Measurements from ENCODE around the gene TMEM8B. TPM values are rescaled to one million over a fixed set of nuclear protein-coding genes. Genes with fewer than 3 reads are reported as not detected.

TMEM8B gene
- polyA plus RNA-seq, 1 of the 3 experiments (the other 2 are of a cell fraction), result 5.8 TPM

DNA sequence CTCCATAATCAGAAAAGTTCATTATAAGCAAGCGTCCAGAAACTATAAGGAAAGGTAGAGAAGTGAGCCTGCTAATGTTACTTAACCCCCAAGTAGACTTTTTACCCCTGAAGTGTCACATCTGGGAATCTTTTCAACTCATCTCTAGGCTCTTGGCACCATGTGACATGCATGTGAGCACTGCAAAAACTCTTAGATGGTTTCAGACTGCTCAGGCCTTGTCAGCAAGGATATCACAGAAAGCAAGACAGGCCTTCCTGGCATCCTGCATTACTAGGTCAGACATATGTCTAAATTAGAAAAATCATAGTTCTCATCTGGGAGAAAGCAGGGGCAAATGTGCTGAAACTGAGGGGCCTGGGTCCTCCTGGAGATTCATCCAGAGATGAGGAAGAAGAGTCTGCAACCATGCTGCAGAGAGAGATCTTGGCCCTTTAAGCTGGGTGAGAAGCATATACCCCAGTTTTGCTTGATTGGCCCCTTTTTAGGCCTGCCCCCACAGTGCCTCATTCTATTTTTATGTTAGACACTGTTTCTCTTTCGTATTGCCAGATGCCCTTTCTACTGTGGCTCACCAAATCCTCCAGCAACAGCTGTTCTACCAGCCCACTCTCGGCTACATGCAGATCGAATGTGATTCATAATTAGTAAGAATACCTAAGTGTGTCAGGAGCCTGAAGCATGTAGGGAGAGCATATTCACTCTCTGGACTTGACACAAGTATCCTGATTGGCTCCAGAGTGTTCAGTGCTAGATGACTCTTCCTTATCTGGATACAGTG is 19.0 kb downstream of the TMEM8B start:
- WGBS (ENCODE audit: low lambda C conversion rate), result 36% methylated on average over 4 of the region's 4 CpGs

DNA sequence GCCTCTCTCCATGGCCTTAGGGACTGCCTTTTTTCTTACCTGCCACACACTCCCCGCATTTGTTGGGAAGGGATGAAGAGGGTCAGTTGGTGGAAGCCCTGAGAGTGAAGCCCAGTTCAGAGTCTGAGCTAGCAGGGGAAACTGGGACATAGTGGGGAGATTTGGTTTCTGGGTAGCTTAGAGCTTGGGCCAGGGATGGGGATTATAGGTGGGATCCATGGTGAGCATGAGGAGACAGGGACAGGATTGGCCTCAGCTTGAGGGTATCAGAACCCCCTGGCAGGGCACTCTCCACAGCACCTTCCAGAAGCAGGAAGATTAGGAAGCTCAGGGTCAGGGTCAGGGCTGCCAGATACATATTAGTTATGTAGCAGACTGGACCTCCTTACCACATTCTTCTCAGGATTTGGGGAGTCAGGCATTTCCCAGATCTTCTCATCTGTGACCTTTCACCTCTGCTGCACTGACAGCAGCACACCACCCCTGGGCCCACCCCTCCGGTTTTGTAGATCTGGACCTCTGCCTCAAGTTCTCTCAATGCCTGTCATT is 23.3 kb downstream of the TMEM8B start:
- no peak for DNase-seq
- no peaks in the 10 kb centered on the region for H3K79me2 ChIP-seq (ENCODE audit: insufficient read depth)
- peaks cover 0 to under 1% of the 10 kb centered on the region in 2 experiments for H3K36me3 ChIP-seq (replicated peaks in 1 of 2; ENCODE audit: control insufficient read depth in 1 of 2, insufficient read depth in 2 of 2, low read length in 1 of 2)
- no peak for TF ChIP-seq TEAD4 (IDR thresholded peaks at IDR 0.05; ENCODE audit: borderline replicate concordance, insufficient read depth)
- no peak for TF ChIP-seq FOXJ3 (CRISPR knock-in tag; IDR thresholded peaks at IDR 0.05)
- no peak for TF ChIP-seq MXI1 (IDR thresholded peaks at IDR 0.05; ENCODE audit: low read depth, low read length)
- no peak for TF ChIP-seq SMC3 (IDR thresholded peaks at IDR 0.05; ENCODE audit: low read depth, low read length)
- TF ChIP-seq, protein P1, sequence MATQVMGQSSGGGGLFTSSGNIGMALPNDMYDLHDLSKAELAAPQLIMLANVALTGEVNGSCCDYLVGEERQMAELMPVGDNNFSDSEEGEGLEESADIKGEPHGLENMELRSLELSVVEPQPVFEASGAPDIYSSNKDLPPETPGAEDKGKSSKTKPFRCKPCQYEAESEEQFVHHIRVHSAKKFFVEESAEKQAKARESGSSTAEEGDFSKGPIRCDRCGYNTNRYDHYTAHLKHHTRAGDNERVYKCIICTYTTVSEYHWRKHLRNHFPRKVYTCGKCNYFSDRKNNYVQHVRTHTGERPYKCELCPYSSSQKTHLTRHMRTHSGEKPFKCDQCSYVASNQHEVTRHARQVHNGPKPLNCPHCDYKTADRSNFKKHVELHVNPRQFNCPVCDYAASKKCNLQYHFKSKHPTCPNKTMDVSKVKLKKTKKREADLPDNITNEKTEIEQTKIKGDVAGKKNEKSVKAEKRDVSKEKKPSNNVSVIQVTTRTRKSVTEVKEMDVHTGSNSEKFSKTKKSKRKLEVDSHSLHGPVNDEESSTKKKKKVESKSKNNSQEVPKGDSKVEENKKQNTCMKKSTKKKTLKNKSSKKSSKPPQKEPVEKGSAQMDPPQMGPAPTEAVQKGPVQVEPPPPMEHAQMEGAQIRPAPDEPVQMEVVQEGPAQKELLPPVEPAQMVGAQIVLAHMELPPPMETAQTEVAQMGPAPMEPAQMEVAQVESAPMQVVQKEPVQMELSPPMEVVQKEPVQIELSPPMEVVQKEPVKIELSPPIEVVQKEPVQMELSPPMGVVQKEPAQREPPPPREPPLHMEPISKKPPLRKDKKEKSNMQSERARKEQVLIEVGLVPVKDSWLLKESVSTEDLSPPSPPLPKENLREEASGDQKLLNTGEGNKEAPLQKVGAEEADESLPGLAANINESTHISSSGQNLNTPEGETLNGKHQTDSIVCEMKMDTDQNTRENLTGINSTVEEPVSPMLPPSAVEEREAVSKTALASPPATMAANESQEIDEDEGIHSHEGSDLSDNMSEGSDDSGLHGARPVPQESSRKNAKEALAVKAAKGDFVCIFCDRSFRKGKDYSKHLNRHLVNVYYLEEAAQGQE (IDR thresholded peaks at IDR 0.05; ENCODE audit: low read depth, low read length), result no peak
- H3K27me3 ChIP-seq (ENCODE audit: insufficient read depth), result no peaks in the 10 kb centered on the region
- no peak overlapping the region for H3K27ac ChIP-seq (ENCODE audit: low read depth in 2 of 2, low read length in 1 of 2)
- H3K4me1 ChIP-seq (ENCODE audit: control insufficient read depth in 1 of 2, insufficient read depth in 2 of 2, low read depth in 1 of 2, low read length in 1 of 2), result peaks cover 5 to 6% of the 10 kb centered on the region in 2 experiments; a peak in 1 of 4 replicates
- no peak overlapping the region for H3K4me2 ChIP-seq
- no peaks in the 10 kb centered on the region for H3K9me3 ChIP-seq
- H3K4me3 ChIP-seq (ENCODE audit: low read depth in 2 of 2, low read length in 1 of 2), result no peak overlapping the region
- no peaks in the 10 kb centered on the region for H4K20me1 ChIP-seq (ENCODE audit: insufficient read depth)
- H2AFZ ChIP-seq (ENCODE audit: low read depth), result no peak overlapping the region
- H3K9me2 ChIP-seq, result no peaks in the 10 kb centered on the region
- 77% methylated on average over 2 of the region's 2 CpGs for WGBS (ENCODE audit: low lambda C conversion rate)
- H3K9ac ChIP-seq, result no peak overlapping the region
- peaks cover 16% of the 10 kb centered on the region for H3F3A ChIP-seq (replicated peaks; ENCODE audit: insufficient read depth)
- CTCF ChIA-PET, result interaction anchor here (0.9 to 1.1 kb wide), 3 partner anchors 12 to 62 kb away, joined by 3 to 5 read pairs (median 3); no protein-coding TSS in a partner anchor
- POLR2A ChIA-PET, result no interaction called here

More for the DNA sequence above, 19.0 kb downstream of the TMEM8B start:
- no peak overlapping the region for H2AFZ ChIP-seq (ENCODE audit: low read depth)
- ChIA-PET POLR2A (no interaction called here), CTCF (interaction anchor here (1.0 to 1.8 kb wide), 4 partner anchors 9 to 22 kb away, joined by 3 to 8 read pairs (median 4); no protein-coding TSS in a partner anchor)
- peak overlapping the region in 1 of 2 experiments; percentile 49; a peak in 3 of 4 replicates for H3K27ac ChIP-seq (ENCODE audit: low read depth in 2 of 2, low read length in 1 of 2)
- peaks cover 6 to 14% of the 10 kb centered on the region in 2 experiments for H3K4me1 ChIP-seq (ENCODE audit: control insufficient read depth in 1 of 2, insufficient read depth in 2 of 2, low read depth in 1 of 2, low read length in 1 of 2)
- no peak overlapping the region for H3K9ac ChIP-seq
- H3K79me2 ChIP-seq (ENCODE audit: insufficient read depth), result no peaks in the 10 kb centered on the region
- no peaks in the 10 kb centered on the region for H3K9me3 ChIP-seq
- no peaks in the 10 kb centered on the region for H4K20me1 ChIP-seq (ENCODE audit: insufficient read depth)
- H3F3A ChIP-seq (replicated peaks; ENCODE audit: insufficient read depth), result peaks cover 16% of the 10 kb centered on the region
- H3K27me3 ChIP-seq (ENCODE audit: insufficient read depth), result no peaks in the 10 kb centered on the region
- H3K4me2 ChIP-seq, result peak overlapping the region; percentile 41; the same call in 1 of the 2 replicates
- no peak for DNase-seq
- peaks cover 0 to 6% of the 10 kb centered on the region in 2 experiments for H3K36me3 ChIP-seq (replicated peaks in 1 of 2; ENCODE audit: control insufficient read depth in 1 of 2, insufficient read depth in 2 of 2, low read length in 1 of 2)
- no peak overlapping the region for H3K4me3 ChIP-seq (ENCODE audit: low read depth in 2 of 2, low read length in 1 of 2)
- H3K9me2 ChIP-seq, result no peaks in the 10 kb centered on the region
- TF ChIP-seq GATA2 (CRISPR knock-in tag; IDR thresholded peaks at IDR 0.05) (no peak), RFX5 (IDR thresholded peaks at IDR 0.05; ENCODE audit: low read length) (no peak), TCF12 (IDR thresholded peaks at IDR 0.05) (peak; percentile 63), FOSL2 (IDR thresholded peaks at IDR 0.05; ENCODE audit: borderline replicate concordance, low read depth) (peak; percentile 45; the same call in 1 of the 2 replicates)
- TF ChIP-seq, protein P2, sequence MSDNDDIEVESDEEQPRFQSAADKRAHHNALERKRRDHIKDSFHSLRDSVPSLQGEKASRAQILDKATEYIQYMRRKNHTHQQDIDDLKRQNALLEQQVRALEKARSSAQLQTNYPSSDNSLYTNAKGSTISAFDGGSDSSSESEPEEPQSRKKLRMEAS (IDR thresholded peaks at IDR 0.05; ENCODE audit: low read depth), result 0 out of 2 replicates have a peak, but pooled peaks have one; percentile 33
- TF ChIP-seq, protein P3, sequence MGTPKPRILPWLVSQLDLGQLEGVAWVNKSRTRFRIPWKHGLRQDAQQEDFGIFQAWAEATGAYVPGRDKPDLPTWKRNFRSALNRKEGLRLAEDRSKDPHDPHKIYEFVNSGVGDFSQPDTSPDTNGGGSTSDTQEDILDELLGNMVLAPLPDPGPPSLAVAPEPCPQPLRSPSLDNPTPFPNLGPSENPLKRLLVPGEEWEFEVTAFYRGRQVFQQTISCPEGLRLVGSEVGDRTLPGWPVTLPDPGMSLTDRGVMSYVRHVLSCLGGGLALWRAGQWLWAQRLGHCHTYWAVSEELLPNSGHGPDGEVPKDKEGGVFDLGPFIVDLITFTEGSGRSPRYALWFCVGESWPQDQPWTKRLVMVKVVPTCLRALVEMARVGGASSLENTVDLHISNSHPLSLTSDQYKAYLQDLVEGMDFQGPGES (IDR thresholded peaks at IDR 0.05; ENCODE audit: low read depth, low read length), result no peak

Measured in SK-N-SH (cell line).